Endothelial cell of umbilical vein (primary cell): ENCODE data around the gene SLC47A1. TPM values are rescaled to one million over a fixed set of nuclear protein-coding genes. Genes with fewer than 3 reads are reported as not detected.

Experiments
- BruUV-seq: library from RNA; stranded (reverse); fragments of 400-500 nt; replicated peaks from 2 replicates; lab custom pipeline; 2021; lab: Mats Ljungman, UMichigan
- CTCF ChIA-PET: fragments of 300-600, 350-600 bp; sonication (Branson Sonifier 250); formaldehyde crosslinking; loops from one replicate; lab custom pipeline; 2021; ENCODE audit warnings: antibody characterized with exemption, inconsistent platforms; lab: Charles Lee
- POLR2A ChIA-PET: fragments of 300-600, 350-600 bp; sonication (Branson Sonifier 250); formaldehyde crosslinking; loops from one replicate; lab custom pipeline; 2021; ENCODE audit warnings: antibody characterized with exemption, inconsistent platforms; lab: Charles Lee
- DNase-seq: peaks from one replicate; pipeline ENCODE4 v3.0.0-alpha.2; 2011; ENCODE audit warnings: low read depth, low spot score
- FAIRE-seq: peaks from 2 replicates; lab custom pipeline; 2011; peaks lifted over from hg19 to GRCh38; lab: Jason Lieb, UNC
- H2AFZ ChIP-seq: 2 replicates; pipeline ENCODE4 v1.6.0; 2012; ENCODE audit warnings: low read depth, low read length, control low read depth, inconsistent platforms
- H3K27ac ChIP-seq: 2 replicates; pipeline ENCODE4 v1.5.1; 2011; ENCODE audit warnings: low read depth, mild to moderate bottlenecking, control low read depth, low read length, moderate library complexity; ENCODE audit not compliant: insufficient read depth
- H3K27me3 ChIP-seq, 2 experiments: 2 replicates each; pipeline versions ENCODE4 v1.6.0 to v1.6.1; 2011; ENCODE audit warnings: low read length in 2 of 2, mixed read lengths in 1 of 2; ENCODE audit not compliant: control insufficient read depth in 2 of 2, insufficient read depth in 2 of 2
- H3K36me3 ChIP-seq, 2 experiments: 2 replicates in 1 of 2; 3 replicates in 1 of 2; pipeline ENCODE4 v1.5.1; 2011; ENCODE audit warnings: low read length in 2 of 2, mild to moderate bottlenecking in 1 of 2, moderate library complexity in 1 of 2; ENCODE audit not compliant: control insufficient read depth in 2 of 2, insufficient read depth in 2 of 2; ENCODE audit errors: extremely low read depth in 1 of 2
- H3K4me1 ChIP-seq: 3 replicates; pipeline ENCODE4 v1.5.1; 2011; ENCODE audit warnings: mild to moderate bottlenecking, low read length; ENCODE audit not compliant: control insufficient read depth, insufficient read depth; ENCODE audit errors: extremely low read depth
- H3K4me2 ChIP-seq: 2 replicates; pipeline ENCODE4 v1.6.1; 2011; ENCODE audit warnings: low read length, control low read depth, mixed read lengths; ENCODE audit not compliant: insufficient read depth
- H3K4me3 ChIP-seq, 3 experiments: fragments of 200-600 bp in 1 of 3; sonication (generic), shearing (Covaris generic) in 1 of 3; replicated peaks in 1 of 3; 2 replicates each; pipeline ENCODE4 v1.5.1; 2011 to 2016; ENCODE audit warnings: control low read depth in 3 of 3, low read length in 3 of 3, mild to moderate bottlenecking in 2 of 3, inconsistent platforms in 1 of 3, low read depth in 1 of 3, moderate library complexity in 1 of 3; ENCODE audit not compliant: insufficient read depth in 1 of 3
- H3K79me2 ChIP-seq: 2 replicates; pipeline ENCODE4 v1.6.0; 2012; ENCODE audit warnings: low read length, inconsistent platforms; ENCODE audit not compliant: control insufficient read depth, insufficient read depth
- H3K9ac ChIP-seq: replicated peaks from 2 replicates; pipeline ENCODE3; 2011; ENCODE audit warnings: low read length, control low read depth; ENCODE audit not compliant: insufficient read depth; ENCODE audit errors: extremely low read depth
- H3K9me1 ChIP-seq: replicated peaks from 3 replicates; pipeline ENCODE4 v1.6.0; 2011; ENCODE audit warnings: mild to moderate bottlenecking, low read length; ENCODE audit not compliant: control insufficient read depth, insufficient read depth; ENCODE audit errors: extremely low read depth
- H3K9me3 ChIP-seq: replicated peaks from 2 replicates; pipeline ENCODE4 v1.5.1; 2012; ENCODE audit warnings: low read length, inconsistent platforms; ENCODE audit not compliant: control insufficient read depth, insufficient read depth
- H4K20me1 ChIP-seq: replicated peaks from 2 replicates; pipeline ENCODE3; 2011; ENCODE audit warnings: mild to moderate bottlenecking, low read length; ENCODE audit not compliant: control insufficient read depth, insufficient read depth; ENCODE audit errors: extremely low read depth
- CTCF ChIP-seq, 2 donors: IDR thresholded peaks; 1 replicate in 1 of 2; 2 replicates in 1 of 2; pipeline ENCODE4 v1.5.1; 2011; ENCODE audit warnings: low read length in 2 of 2, mild to moderate bottlenecking in 2 of 2, moderate library complexity in 2 of 2, control low read depth in 1 of 2, inconsistent platforms in 1 of 2, low read depth in 1 of 2; ENCODE audit not compliant: insufficient read depth in 1 of 2; ENCODE audit errors: extremely low read depth in 1 of 2
- EZH2 ChIP-seq: IDR thresholded peaks from 2 replicates; pipeline ENCODE4 v1.6.1; 2012; ENCODE audit warnings: borderline replicate concordance, low read depth, mild to moderate bottlenecking, moderate library complexity, low read length, inconsistent platforms; ENCODE audit not compliant: severe bottlenecking
- FOS ChIP-seq: IDR thresholded peaks from 2 replicates; pipeline ENCODE4 v1.6.1; 2011; ENCODE audit warnings: mild to moderate bottlenecking, low read length, moderate library complexity, borderline replicate concordance; ENCODE audit not compliant: insufficient read depth
- GATA2 ChIP-seq: IDR thresholded peaks from 2 replicates; pipeline ENCODE4 v1.7.0; 2011; ENCODE audit warnings: low read depth, mild to moderate bottlenecking, moderate library complexity, mixed read lengths, low read length; ENCODE audit not compliant: insufficient read length, insufficient read depth
- JUN ChIP-seq: IDR thresholded peaks from 2 replicates; pipeline ENCODE4 v1.6.1; 2011; ENCODE audit warnings: borderline replicate concordance, low read depth; ENCODE audit not compliant: insufficient read length, insufficient read depth
- MAX ChIP-seq: IDR thresholded peaks from 2 replicates; pipeline ENCODE4 v1.6.1; 2011; ENCODE audit not compliant: insufficient read depth, insufficient read length
- MYC ChIP-seq: IDR thresholded peaks from one replicate; pipeline ENCODE4 v1.6.1; 2011; ENCODE audit warnings: mild to moderate bottlenecking, low read depth, low read length
- POLR2A ChIP-seq: IDR thresholded peaks from 2 replicates; pipeline ENCODE4 v1.6.1; 2012; ENCODE audit warnings: low read depth, mild to moderate bottlenecking, control low read depth, low read length
- POLR2AphosphoS5 ChIP-seq: IDR thresholded peaks from 2 replicates; pipeline ENCODE4 v1.6.1; 2012; ENCODE audit warnings: low read depth, mild to moderate bottlenecking, control low read depth, low read length, moderate library complexity; ENCODE audit not compliant: insufficient read depth
- dilution Hi-C: fragments of 300-500 bp; cut with MboI; formaldehyde crosslinking; loops from one replicate; pipeline ENCODE4 v1.15.0; 2019; ENCODE audit warnings: low sequenced_read_pairs; ENCODE audit not compliant: extremely low pct_ligation_motif_present
- intact Hi-C: fragments of 100-400 bp; cut with micrococcal nuclease; formaldehyde crosslinking; loops from one replicate; pipeline ENCODE4 v1.10.0; 2022
- polyA plus RNA-seq, 4 experiments: library from polyadenylated mRNA; depleted of rRNA in 3 of 4; stranded (reverse) in 3 of 4; unstranded in 1 of 4; fragments of >200 nt; gene quantifications; 2 replicates each; pipeline versions ENCODE4 v1.2.1 to v1.2.3, GENCODE V29; 2011 to 2012; ENCODE audit warnings: missing spikeins in 1 of 4
- total RNA-seq: library from RNA; stranded (reverse); gene quantifications from 2 replicates; pipeline ENCODE4 v1.2.3, GENCODE V29; 2021

SLC47A1 gene
- total and polyA plus RNA-seq, 2 donors (not counting 3 experiments of a cell fraction or from before 2014, with no cell fraction given): 3.3 to 6.9 TPM

GRCh38 chr17:19494961-19495806 lies 38.5 kb upstream of the SLC47A1 start:
- no peak overlapping the region for H3K27ac ChIP-seq
- H3K9me3 ChIP-seq: no peaks in the 10 kb centered on the region
- no peak overlapping the region for H2AFZ ChIP-seq
- DNase-seq (no peak), FAIRE-seq (no peak)
- no peaks in the 10 kb centered on the region for H3K4me1 ChIP-seq
- H3K4me3 ChIP-seq: no peak overlapping the region
- intact Hi-C loops: no loop called here
- no peaks in the 10 kb centered on the region for H3K27me3 ChIP-seq
- ChIA-PET CTCF (interaction anchor here (1.0 to 1.4 kb wide), 3 partner anchors 9 to 18 kb away, joined by 3 to 4 read pairs (median 3); no protein-coding TSS in a partner anchor), POLR2A (no interaction called here)
- dilution Hi-C loops: no loop called here
- BruUV-seq: no TSS peak
- no peaks in the 10 kb centered on the region for H3K79me2 ChIP-seq
- no peak overlapping the region for H3K4me2 ChIP-seq
- no peak overlapping the region for H3K9ac ChIP-seq
- no peaks in the 10 kb centered on the region for H4K20me1 ChIP-seq
- H3K36me3 ChIP-seq: no peaks in the 10 kb centered on the region
- no peak for TF ChIP-seq POLR2A
- TF ChIP-seq MYC: no peak
- TF ChIP-seq JUN: no peak
- TF ChIP-seq MAX: no peak
- no peak for TF ChIP-seq GATA2
- TF ChIP-seq POLR2AphosphoS5: no peak
- no peak for TF ChIP-seq CTCF (IDR thresholded peaks at IDR 0.05; ENCODE audit: extremely low read depth in 1 of 2, insufficient read depth in 1 of 2, low read depth in 1 of 2, low read length in 2 of 2)
- no peak for TF ChIP-seq FOS
- TF ChIP-seq EZH2: no peak
- no peaks in the 10 kb centered on the region for H3K9me1 ChIP-seq
